Endothelial cell of umbilical vein (primary cell): ENCODE data around the gene KRTAP5-6.

ENCODE experiments used
- CTCF ChIP-seq, 2 donors: IDR thresholded peaks; 1 replicate in 1 of 2; 2 replicates in 1 of 2; pipeline ENCODE4 v1.5.1; 2011; ENCODE audit warnings: low read length in 2 of 2, mild to moderate bottlenecking in 2 of 2, moderate library complexity in 2 of 2, control low read depth in 1 of 2, inconsistent platforms in 1 of 2, low read depth in 1 of 2; ENCODE audit not compliant: insufficient read depth in 1 of 2; ENCODE audit errors: extremely low read depth in 1 of 2
- EZH2 ChIP-seq: IDR thresholded peaks from 2 replicates; pipeline ENCODE4 v1.6.1; 2012; ENCODE audit warnings: borderline replicate concordance, low read depth, mild to moderate bottlenecking, moderate library complexity, low read length, inconsistent platforms; ENCODE audit not compliant: severe bottlenecking
- FOS ChIP-seq: IDR thresholded peaks from 2 replicates; pipeline ENCODE4 v1.6.1; 2011; ENCODE audit warnings: mild to moderate bottlenecking, low read length, moderate library complexity, borderline replicate concordance; ENCODE audit not compliant: insufficient read depth
- GATA2 ChIP-seq: IDR thresholded peaks from 2 replicates; pipeline ENCODE4 v1.7.0; 2011; ENCODE audit warnings: low read depth, mild to moderate bottlenecking, moderate library complexity, mixed read lengths, low read length; ENCODE audit not compliant: insufficient read length, insufficient read depth
- JUN ChIP-seq: IDR thresholded peaks from 2 replicates; pipeline ENCODE4 v1.6.1; 2011; ENCODE audit warnings: borderline replicate concordance, low read depth; ENCODE audit not compliant: insufficient read length, insufficient read depth
- MAX ChIP-seq: IDR thresholded peaks from 2 replicates; pipeline ENCODE4 v1.6.1; 2011; ENCODE audit not compliant: insufficient read depth, insufficient read length
- MYC ChIP-seq: IDR thresholded peaks from one replicate; pipeline ENCODE4 v1.6.1; 2011; ENCODE audit warnings: mild to moderate bottlenecking, low read depth, low read length
- POLR2A ChIP-seq: IDR thresholded peaks from 2 replicates; pipeline ENCODE4 v1.6.1; 2012; ENCODE audit warnings: low read depth, mild to moderate bottlenecking, control low read depth, low read length
- POLR2AphosphoS5 ChIP-seq: IDR thresholded peaks from 2 replicates; pipeline ENCODE4 v1.6.1; 2012; ENCODE audit warnings: low read depth, mild to moderate bottlenecking, control low read depth, low read length, moderate library complexity; ENCODE audit not compliant: insufficient read depth

GRCh38 chr11:1679881-1680280 is 17.1 kb upstream of the KRTAP5-6 start:
- TF ChIP-seq POLR2A (no peak), CTCF (IDR thresholded peaks at IDR 0.05; ENCODE audit: extremely low read depth in 1 of 2, insufficient read depth in 1 of 2, low read depth in 1 of 2, low read length in 2 of 2) (no peak), MYC (no peak), EZH2 (no peak), POLR2AphosphoS5 (no peak), MAX (no peak), JUN (no peak), FOS (no peak), GATA2 (no peak)
